IPS-11a (cell line): ENCODE measurements around the gene VPS50.
"Not testable (repeated sequence)": the region's sequence is repeated elsewhere in the genome, so short reads cannot be mapped to it uniquely, and the experiment has no call there.

ENCODE experiments used
- H3K4me3 ChIP-seq: one replicate; pipeline ENCODE4 v1.5.1; 2013; ENCODE audit warnings: low read depth, low read length, control low read depth

VPS50 gene

DNA sequence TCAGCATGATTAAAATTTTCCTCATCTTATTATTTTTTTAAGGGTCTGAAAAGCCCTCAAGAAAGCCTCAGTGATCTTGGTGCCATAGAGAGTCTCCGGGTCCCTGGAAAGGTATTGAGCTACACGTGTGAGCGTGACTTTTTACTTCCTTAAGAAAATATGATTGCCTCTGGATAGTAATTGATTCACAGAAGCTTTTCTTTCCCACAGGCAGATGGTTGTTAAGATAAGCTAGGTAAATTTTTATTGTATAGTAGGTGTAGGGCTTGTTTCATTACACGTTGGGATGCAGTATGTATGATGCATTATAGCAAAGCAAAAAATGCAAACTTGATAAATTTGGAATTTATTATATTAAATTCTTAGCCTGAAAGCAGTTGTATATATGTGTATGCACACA is 7.7 kb downstream of the VPS50 start:
- no peak overlapping the region for H3K4me3 ChIP-seq

DNA sequence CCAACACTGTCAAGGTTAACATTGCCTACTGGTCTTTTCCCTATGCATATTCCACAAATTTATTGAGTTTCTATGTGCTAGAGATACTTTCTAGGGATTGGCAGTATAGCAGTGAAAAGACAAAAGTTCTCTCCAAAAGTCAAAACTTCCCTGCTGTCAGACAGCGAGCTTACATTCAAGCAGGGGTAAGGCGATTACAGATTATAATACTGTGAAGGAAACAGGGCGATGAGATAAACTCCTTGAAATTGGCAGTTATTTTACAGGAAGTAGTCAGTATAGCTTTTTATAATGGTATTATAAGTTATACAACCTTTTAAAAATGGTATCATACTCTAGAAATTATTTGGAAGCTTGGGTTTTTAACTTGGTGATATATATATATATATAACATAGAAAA is 9.9 kb downstream of the VPS50 start:
- H3K4me3 ChIP-seq = no peak overlapping the region

DNA sequence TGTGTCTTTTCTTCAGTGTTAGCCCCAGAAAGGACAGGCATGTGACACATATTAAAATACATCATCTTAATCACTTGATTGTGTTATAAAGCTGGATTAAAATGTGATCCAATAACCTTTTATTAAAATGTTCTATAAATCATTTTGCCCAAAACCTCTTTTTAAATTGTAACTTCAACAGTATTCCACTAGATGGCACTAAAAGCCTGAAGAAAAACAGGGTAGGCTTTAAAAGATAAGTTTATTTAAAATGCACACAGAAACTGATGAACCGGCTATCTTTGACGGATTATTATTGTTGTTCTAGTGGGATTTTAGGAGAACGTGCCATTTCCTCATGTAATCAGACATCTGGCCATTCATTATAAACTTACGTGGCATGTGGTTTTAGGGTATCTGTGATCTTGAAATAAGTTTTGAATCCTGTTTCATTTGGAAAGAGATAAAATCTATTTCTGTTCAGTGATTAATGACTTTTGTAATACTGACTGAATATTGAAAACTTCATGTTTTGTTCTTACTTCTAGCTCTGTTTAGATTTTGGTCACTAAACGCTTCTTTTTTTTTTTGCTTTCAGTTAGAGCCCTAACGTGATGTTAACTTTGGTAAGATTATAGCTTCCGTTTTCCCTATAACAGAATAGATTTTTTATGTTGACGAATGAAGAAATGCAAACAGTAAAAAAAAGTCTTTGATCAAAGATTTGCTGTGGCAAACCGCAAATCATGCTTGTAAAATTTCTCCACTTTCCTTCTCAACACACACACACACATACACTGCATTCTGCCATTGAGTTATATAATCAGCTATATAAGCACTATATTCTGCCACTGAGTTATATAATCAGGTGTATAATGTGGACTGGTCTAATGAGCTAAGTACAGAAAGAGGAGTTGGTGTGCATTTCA is 13.6 kb downstream of the VPS50 start:
- H3K4me3 ChIP-seq = no peak overlapping the region

DNA sequence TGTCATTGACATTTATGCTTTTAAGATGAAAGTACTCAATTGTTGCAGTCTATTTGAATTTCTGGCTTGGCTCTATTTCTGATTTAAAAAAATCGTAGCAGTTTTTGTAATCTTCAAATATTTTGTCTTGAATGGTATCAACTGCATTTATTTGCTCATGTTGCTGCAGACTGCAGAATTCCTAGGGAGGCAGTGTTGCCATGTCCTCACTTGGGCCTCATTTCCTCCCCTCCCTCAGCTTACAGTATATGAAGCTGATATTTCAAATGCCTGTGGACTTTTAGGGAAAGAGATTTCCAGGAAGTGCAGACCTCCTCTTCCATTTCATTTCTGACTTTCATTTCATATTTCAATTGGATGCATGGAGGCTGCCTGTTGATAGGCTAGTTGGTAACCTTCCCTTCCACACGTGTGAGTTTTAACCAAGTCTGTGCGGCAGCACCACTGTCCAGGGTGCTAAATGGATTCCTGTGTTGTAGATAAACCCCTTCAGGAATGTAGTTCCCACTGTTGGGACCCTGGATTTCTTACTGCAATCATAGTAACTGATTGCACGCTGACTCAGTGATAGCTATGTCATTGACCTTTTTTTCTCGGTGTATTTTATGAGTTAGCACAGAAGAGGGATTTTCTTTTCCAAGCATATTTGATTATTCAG is 17.5 kb downstream of the VPS50 start:
- H3K4me3 ChIP-seq = no peak overlapping the region

DNA sequence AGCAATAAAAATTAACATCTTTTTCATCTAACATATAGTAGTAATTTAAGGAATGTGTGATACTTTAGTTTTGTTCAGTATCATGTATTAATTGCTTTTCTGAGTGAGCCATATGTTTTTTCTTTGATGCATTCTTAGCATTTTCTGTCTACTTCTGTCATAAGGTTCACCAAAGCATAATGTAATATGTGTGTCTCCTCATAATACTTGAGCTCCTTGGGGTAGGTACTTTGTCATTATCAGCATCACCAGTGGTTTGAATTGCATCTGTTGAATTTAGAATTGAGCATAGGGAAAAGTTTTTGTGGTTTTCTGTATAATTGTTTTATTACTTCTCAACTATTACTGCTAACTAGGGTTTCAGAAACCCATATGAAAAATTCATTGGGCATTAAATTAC is 26.5 kb downstream of the VPS50 start:
- no peak overlapping the region for H3K4me3 ChIP-seq

DNA sequence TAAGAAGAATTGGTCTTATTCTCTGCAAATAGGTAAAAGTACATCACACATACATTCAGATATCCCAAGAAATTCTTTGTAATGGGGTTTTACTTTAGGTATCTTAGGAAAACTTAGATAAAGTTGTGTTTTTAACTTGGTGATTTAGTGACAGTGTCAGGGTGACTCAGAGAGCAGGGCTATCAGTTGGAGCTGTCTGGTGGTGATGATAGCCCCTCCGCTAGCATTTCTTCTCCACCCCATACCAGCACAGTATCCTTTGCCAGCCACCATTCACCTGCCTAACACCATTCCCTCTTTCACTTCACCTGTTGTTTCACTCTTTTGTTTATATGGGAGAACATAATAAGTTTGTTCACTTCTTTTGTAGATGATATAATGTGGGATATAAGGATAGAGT is 30.4 kb downstream of the VPS50 start:
- no peak overlapping the region for H3K4me3 ChIP-seq

DNA sequence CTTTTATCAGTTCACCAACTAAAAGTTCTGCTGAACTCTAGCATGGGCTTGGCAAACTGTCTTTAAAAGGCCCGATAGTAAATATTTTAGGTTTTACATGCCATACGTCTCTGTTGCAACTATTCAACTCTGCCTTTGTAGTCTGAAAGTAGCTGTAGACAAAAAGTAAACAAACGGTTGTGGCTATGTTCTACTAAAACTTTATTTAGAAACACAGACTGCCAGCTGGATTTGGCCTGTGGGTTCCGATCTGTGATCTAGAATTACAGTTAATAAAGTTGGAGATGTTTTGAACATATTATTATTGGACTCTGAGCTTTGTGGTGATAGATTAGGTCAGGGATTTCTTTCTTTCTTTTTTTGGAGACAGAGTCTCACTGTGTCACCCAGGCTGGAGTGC is 33.1 kb downstream of the VPS50 start:
- no peak overlapping the region for H3K4me3 ChIP-seq

DNA sequence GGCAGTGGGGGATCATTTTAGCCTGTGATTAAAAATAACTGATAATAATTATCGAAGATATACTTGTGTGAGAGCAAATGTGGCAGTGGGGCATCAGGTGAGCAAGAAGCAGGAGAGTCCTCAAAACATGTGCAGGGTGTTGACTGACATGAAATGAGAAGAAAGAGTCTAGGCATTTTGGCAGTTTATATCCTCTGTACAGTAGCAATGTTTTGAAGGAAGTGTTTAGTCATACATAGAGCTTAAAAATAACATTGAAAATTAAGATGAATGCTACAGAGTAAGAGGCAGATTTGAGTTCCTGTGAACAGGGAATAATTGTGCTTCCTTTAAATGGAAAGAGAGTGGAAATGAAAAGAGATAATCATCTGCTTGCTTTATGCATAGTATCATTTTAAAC is 47.4 kb downstream of the VPS50 start:
- no peak overlapping the region for H3K4me3 ChIP-seq

DNA sequence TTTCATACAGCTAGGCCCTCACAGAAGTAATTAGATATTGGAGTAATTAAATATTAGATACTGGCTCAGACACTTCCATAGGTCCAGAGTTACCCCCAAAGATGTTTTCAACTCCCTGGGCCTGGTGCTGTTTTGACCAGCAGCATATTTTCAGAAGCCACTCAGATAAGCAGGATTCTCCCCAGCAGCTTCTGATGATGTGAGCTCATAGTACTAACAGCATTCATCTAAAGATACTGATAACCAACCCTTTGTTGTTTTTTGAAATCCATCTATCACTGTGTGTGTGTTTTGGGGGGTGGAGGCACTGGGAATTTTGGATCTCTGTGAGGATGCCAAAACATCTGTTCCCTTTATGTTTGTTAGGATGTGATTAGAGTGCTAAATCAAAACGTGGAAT is 52.7 kb downstream of the VPS50 start:
- H3K4me3 ChIP-seq = no peak overlapping the region

DNA sequence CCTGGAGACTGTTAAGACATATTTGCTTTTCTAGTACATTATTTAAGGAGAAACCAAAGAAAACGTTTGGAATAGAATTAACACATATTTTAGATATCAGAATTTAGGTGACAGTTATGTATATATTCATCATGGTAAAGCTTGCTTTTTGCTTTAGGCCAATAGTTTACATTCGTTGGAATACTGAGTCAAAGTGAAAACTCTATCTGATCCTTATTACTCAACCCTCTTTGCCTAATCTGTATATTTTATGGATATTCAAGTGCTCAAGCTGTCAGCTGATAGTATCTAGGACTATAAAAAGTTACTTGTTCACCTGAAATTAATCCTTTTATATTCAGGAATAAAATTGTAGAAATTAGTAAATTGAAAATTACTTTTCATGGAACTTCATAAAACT is 61.1 kb downstream of the VPS50 start:
- no peak overlapping the region for H3K4me3 ChIP-seq

DNA sequence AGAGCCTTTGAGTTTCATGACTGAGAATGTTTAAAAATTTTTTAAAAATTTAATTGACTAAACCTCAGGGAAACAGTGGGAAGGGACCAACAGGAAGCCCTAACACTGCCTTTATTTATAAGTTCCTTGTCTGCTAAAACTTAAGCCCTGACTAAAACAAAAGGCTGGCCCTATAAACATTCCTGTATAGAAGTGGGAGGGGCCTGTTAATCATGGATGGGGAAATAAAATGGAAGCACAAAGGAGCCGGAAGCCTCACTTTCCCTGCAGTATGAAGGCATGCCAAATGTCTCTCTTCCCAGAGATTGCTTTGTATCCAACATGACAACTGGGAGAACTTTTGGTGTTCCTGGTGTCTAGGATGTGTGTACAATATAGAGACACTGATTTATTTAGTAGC is 66.0 kb downstream of the VPS50 start:
- H3K4me3 ChIP-seq = no peak overlapping the region

DNA sequence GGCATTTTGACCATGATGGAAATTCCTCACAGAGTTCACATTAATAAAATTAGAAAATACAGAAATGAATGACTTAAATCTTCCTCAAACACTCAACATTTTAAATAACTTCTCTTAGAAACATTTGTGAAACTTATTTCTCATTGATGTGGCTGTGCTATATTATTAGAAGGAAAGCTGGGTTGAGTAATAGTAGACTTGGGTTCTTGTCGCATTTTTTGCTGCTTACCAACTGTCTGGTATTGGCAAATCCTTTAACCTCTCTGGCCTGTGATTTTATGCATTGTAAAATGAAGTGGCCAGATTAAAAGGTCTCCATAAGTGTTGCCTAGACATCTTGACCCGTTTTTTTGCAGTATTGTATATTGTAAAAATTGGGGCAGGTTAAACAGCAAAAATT is 66.5 kb downstream of the VPS50 start:
- no peak overlapping the region for H3K4me3 ChIP-seq

DNA sequence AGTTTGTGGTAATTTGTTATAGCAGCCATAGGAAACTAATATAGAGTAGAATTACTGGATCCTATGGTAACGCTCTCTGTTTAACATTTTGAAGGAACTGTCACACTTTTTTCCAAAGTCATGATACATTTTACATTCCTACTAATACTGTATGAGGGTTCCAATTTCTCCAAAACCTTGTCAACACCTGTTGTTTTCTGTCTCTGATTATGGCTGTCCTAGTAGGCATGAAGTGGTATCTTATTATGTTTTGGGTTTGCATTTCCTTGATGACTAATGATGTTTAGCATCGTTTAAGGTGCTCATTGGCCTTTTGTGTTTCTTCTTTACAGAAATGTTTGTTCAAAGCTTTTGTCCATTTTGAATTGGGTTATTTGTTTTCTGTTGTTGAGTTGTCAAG is 69.6 kb downstream of the VPS50 start:
- no peak overlapping the region for H3K4me3 ChIP-seq

DNA sequence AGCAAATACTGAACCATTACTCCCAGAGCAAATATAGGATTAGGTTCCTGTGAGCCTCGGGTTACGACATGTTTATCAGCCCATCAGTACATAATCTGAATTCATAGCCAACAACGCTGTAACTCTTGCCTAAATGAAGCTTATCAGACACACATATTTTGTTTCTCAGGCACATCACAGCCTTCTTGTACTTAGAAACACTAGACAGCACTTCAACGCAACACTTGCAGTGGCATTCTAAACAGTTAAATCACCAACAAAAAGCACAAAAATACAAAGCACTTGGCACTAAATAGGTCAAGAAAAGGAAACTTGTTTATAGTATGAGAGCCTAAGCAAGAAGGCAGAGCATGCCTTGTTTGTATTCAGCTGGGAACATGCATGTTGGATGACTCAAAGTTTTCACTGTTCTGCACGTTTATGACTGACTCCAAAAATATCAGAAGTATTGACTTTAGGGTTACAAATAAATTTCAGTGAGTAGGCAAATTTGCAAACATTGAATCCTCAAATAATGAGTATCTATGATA is 75.0 kb downstream of the VPS50 start:
- no peak overlapping the region for H3K4me3 ChIP-seq

DNA sequence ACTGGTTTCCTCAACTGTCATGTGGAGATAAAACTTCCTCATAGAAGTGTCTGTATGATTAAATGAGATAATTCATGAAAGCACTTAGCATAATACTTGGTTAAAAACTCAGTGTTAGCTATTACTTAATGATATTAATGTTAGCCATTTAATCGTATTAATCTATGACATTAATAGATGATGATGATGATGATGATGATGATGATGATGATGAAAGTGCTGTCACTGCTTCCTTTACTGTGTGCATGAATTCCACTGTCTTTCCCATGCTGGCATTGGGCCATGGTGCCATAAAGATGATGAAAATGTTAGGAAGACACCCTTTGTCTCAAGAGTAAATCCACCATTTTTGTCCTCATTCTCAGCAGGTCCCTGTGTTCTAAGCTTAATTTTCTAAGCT is 75.8 kb downstream of the VPS50 start:
- H3K4me3 ChIP-seq = no peak overlapping the region

DNA sequence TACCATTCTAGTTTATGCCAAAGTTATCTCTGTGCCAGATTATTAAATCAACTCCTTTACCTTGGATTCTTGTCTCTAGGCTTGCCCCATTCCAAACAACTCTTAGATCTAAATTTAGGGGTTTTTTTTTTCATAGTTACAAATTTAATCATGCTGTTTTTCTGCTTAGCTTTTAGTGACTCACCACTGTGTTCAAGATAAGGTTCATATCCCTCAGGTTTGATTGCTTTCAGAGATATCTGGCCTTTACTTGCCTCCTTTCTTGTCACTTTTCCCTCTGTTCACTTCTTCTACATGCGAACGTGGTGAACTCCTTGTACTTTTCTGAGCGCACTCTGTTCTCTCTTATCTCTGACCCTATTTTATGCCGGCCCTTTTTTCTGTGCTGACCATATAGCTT is 78.2 kb downstream of the VPS50 start:
- H3K4me3 ChIP-seq = no peak overlapping the region

DNA sequence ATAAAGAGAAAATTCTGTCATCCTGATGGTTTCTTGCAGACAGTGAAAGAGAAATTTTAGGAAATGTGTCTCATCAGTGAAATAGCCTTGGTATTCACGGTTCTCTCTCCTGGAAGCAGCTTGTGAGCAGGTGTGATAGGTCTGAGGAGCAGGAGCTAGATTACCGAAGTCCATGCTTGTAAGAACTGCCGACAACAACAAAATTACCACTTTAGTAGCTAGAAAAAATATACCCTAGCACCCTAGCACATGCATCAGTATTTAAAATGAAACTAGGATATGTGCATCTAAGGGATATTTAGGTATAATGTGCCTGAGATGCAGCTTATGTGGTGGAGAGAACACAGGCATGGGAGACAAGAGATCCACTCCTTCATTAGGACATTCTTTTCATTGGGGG is 82.3 kb downstream of the VPS50 start:
- no peak overlapping the region for H3K4me3 ChIP-seq

DNA sequence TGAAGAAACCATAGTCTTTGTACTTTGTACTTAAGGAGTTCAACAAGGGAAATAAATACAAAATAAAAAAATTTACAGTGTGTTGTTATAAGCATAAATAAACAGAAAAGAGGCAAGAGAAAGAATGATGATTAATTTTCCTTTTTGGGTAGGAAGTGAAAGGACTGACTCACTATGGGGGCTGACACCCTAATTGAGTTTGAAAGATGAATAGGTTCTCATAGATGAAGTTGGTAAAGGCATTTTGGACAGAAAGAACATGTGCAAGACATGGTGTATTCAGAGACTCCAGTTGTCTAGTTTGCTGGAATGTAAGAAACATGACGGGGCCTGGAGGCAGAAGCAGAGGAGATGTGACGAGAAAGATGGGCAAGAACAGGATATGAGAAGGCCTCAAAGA is 83.7 kb downstream of the VPS50 start:
- no peak overlapping the region for H3K4me3 ChIP-seq

DNA sequence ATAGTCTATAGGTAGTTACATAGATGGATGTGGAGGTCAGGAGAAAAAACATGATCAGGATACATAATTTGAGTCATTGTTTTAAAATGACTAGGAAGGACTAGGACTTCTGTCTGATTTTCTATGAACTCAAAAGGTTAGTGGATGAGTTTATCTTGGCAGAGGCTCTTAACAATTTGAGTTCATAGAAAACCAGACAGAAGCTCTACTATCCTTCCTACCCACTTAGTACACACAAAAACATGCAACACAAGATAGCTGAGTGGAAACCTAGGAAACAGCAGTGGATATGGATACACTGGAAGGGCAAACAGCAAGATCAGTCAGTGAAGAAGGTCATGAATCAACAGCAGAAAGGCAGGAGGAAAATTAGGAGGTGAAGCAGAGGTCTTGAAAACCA is 84.6 kb downstream of the VPS50 start:
- H3K4me3 ChIP-seq = no peak overlapping the region

DNA sequence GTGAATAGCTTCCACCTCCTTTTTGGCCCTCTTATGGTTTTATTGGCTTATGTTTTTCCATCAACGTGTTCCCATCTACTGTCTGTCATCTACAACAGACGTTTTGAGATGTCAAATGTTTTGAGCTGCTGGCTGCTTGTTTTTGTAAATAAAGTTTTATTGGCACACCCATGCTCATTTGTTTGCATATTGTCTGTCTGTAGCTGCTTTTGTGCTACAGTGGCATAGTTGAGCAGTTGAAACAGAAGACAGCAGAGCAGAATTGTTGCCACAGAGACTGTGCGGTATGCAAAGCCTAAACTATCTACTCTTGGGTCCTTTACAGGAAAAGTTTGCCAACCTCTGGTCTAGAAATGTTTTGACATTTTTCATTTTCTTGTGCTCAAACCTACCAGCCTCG is 88.7 kb downstream of the VPS50 start:
- no peak overlapping the region for H3K4me3 ChIP-seq

DNA sequence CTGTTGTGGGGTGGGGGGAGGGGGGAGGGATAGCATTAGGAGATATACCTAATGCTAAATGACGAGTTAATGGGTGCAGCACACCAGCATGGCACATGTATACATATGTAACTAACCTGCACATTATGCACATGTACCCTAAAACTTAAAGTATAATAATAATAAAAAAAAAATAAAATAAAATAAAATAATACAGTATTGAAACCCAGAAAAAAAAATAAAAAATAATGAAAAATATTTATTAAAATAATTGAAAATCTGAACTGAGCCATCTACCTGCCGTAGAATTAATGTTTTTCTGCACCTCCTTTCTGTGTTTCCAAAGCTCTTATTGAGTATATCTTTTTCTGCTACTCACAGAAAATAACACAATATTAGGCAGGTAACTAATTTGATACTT is 94.1 kb downstream of the VPS50 start:
- not testable (repeated sequence) for H3K4me3 ChIP-seq

DNA sequence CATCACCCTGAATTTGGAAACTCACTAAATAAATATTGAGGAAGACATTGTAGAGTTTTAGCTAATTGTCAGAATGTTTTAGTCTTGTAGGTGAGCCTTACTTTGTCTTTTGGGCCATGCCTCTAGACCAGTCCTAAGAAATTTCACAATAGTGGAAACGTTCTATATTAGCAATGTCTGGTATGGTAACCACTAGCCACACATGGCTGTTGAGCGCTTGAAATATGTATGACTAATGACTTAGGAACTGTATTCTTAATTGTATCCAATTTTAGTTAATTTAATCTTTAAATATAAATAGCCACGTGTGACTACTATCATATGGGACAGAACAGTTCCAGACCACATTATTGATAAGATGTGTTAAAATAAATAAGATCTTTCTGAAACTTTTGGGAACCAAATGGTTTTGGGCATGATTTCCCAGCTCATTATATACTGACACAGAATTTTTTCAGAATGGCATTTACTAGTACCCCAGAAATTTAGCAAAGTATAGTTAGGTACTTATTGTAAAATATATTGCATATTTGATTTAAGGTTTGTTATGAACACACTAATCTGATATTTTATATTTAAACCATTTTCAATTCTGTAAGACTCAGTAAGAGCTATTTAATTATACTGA is 95.0 kb downstream of the VPS50 start:
- H3K4me3 ChIP-seq = no peak overlapping the region
